DND-41 (cell line): ENCODE results near the gene TRERF1.

Source experiments
- ATAC-seq: fragments of 200-7000 bp; cut with Tn5 transposase; 3 replicates; pipeline ENCODE4 v1.9.1; 2021; ENCODE audit warnings: low read depth; ENCODE audit not compliant: insufficient read depth
- DNase-seq: peaks from one replicate; pipeline ENCODE4 v3.0.0-alpha.2; 2020
- H2AFZ ChIP-seq: 2 replicates; pipeline ENCODE4 v1.6.0; 2012; ENCODE audit warnings: low read depth, low read length
- H3K27ac ChIP-seq: 2 replicates; pipeline ENCODE4 v1.5.1; 2012; ENCODE audit warnings: low read length, inconsistent platforms
- H3K27me3 ChIP-seq: fragments of 200-600 bp; sonication (generic); 2 replicates; pipeline ENCODE4 v1.6.0; 2012; ENCODE audit warnings: low read length, mild to moderate bottlenecking, inconsistent platforms; ENCODE audit not compliant: insufficient read depth, poor library complexity
- H3K36me3 ChIP-seq: 2 replicates; pipeline ENCODE4 v1.5.1; 2012; ENCODE audit warnings: low read length, inconsistent platforms; ENCODE audit not compliant: insufficient read depth
- H3K4me1 ChIP-seq: 2 replicates; pipeline ENCODE4 v1.5.1; 2012; ENCODE audit warnings: mild to moderate bottlenecking, low read length; ENCODE audit not compliant: insufficient read depth
- H3K4me2 ChIP-seq: 2 replicates; pipeline ENCODE4 v1.6.0; 2012; ENCODE audit warnings: mild to moderate bottlenecking, moderate library complexity, low read length, inconsistent platforms; ENCODE audit not compliant: insufficient read depth
- H3K4me3 ChIP-seq, 2 experiments: fragments of 200-600 bp in 1 of 2; shearing (Covaris generic) in 1 of 2; 2 replicates each; pipeline ENCODE4 v1.5.1; 2012 to 2016; ENCODE audit warnings: inconsistent platforms in 2 of 2, low read length in 2 of 2, mild to moderate bottlenecking in 2 of 2, low read depth in 1 of 2, moderate library complexity in 1 of 2
- H3K79me2 ChIP-seq: 2 replicates; pipeline ENCODE4 v1.6.0; 2012; ENCODE audit warnings: low read length, inconsistent platforms; ENCODE audit not compliant: insufficient read depth
- H3K9ac ChIP-seq: 2 replicates; pipeline ENCODE4 v1.6.0; 2012; ENCODE audit warnings: low read depth, mild to moderate bottlenecking, inconsistent platforms, low read length, moderate library complexity
- H3K9me3 ChIP-seq: 2 replicates; pipeline ENCODE4 v1.5.1; 2012; ENCODE audit warnings: low read length, moderate library complexity, mild to moderate bottlenecking, inconsistent platforms; ENCODE audit not compliant: insufficient read depth, severe bottlenecking
- H4K20me1 ChIP-seq: 2 replicates; pipeline ENCODE4 v1.6.0; 2012; ENCODE audit warnings: low read length; ENCODE audit not compliant: insufficient read depth
- CTCF ChIP-seq: IDR thresholded peaks from 2 replicates; pipeline ENCODE4 v1.5.1; 2012; ENCODE audit warnings: borderline replicate concordance, low read length, moderate library complexity, mild to moderate bottlenecking; ENCODE audit not compliant: poor library complexity, severe bottlenecking; ENCODE audit errors: extremely low read depth
- EZH2 ChIP-seq: IDR thresholded peaks from 3 replicates; pipeline ENCODE4 v1.6.1; 2012; ENCODE audit warnings: borderline replicate concordance, low read depth, mild to moderate bottlenecking, moderate library complexity, low read length, inconsistent platforms; ENCODE audit not compliant: severe bottlenecking

Gene TRERF1

GRCh38 chr6:42370323-42370985 is 81.3 kb downstream of the TRERF1 start:
- Histone ChIP-seq H3K4me3 (no peak overlapping the region), H4K20me1 (peaks cover 30% of the 10 kb centered on the region), H3K9ac (no peak overlapping the region), H3K79me2 (no peaks in the 10 kb centered on the region), H3K4me1 (no peaks in the 10 kb centered on the region), H3K36me3 (no peaks in the 10 kb centered on the region), H3K4me2 (no peak overlapping the region), H2AFZ (no peak overlapping the region), H3K27ac (no peak overlapping the region), H3K9me3 (no peaks in the 10 kb centered on the region), H3K27me3 (no peaks in the 10 kb centered on the region)
- TF ChIP-seq CTCF (no peak), EZH2 (no peak)
- ATAC-seq (no peak), DNase-seq (no peak)

GRCh38 chr6:42369568-42369967 is 82.2 kb downstream of the TRERF1 start:
- ATAC-seq (no peak), DNase-seq (no peak)
- no peak overlapping the region for H3K4me2 ChIP-seq
- H3K27me3 ChIP-seq = no peaks in the 10 kb centered on the region
- TF ChIP-seq CTCF = no peak
- no peak for TF ChIP-seq EZH2
- H3K4me1 ChIP-seq = no peaks in the 10 kb centered on the region
- no peak overlapping the region for H3K27ac ChIP-seq
- peaks cover 32% of the 10 kb centered on the region for H4K20me1 ChIP-seq
- no peaks in the 10 kb centered on the region for H3K36me3 ChIP-seq
- H3K9me3 ChIP-seq = no peaks in the 10 kb centered on the region
- no peaks in the 10 kb centered on the region for H3K79me2 ChIP-seq
- H3K4me3 ChIP-seq = no peak overlapping the region
- H2AFZ ChIP-seq = no peak overlapping the region
- no peak overlapping the region for H3K9ac ChIP-seq

- Histone ChIP-seq H3K4me1 (no peaks in the 10 kb centered on the region), H4K20me1 (peaks cover 38% of the 10 kb centered on the region), H2AFZ (no peak overlapping the region), H3K9me3 (no peaks in the 10 kb centered on the region), H3K4me2 (no peak overlapping the region), H3K27ac (no peak overlapping the region), H3K36me3 (no peaks in the 10 kb centered on the region), H3K9ac (no peak overlapping the region), H3K79me2 (no peaks in the 10 kb centered on the region), H3K27me3 (no peaks in the 10 kb centered on the region), H3K4me3 (no peak overlapping the region)
- ATAC-seq (no peak), DNase-seq (no peak)
- TF ChIP-seq CTCF = no peak
Measured at GRCh38 chr6:42368181-42368580, 83.5 kb downstream of the TRERF1 start.
